Endothelial cell of umbilical vein (primary cell): ENCODE measurements around the gene SPAG16. TPM values are rescaled to one million over a fixed set of nuclear protein-coding genes. Genes with fewer than 3 reads are reported as not detected.

Experiments used
- BruUV-seq: library from RNA; stranded (reverse); fragments of 400-500 nt; replicated peaks from 2 replicates; lab custom pipeline; 2021; lab: Mats Ljungman, UMichigan
- CTCF ChIA-PET: fragments of 300-600, 350-600 bp; sonication (Branson Sonifier 250); formaldehyde crosslinking; loops from one replicate; lab custom pipeline; 2021; ENCODE audit warnings: antibody characterized with exemption, inconsistent platforms; lab: Charles Lee
- POLR2A ChIA-PET: fragments of 300-600, 350-600 bp; sonication (Branson Sonifier 250); formaldehyde crosslinking; loops from one replicate; lab custom pipeline; 2021; ENCODE audit warnings: antibody characterized with exemption, inconsistent platforms; lab: Charles Lee
- DNase-seq: peaks from one replicate; pipeline ENCODE4 v3.0.0-alpha.2; 2011; ENCODE audit warnings: low read depth, low spot score
- FAIRE-seq: peaks from 2 replicates; lab custom pipeline; 2011; peaks lifted over from hg19 to GRCh38; lab: Jason Lieb, UNC
- H2AFZ ChIP-seq: 2 replicates; pipeline ENCODE4 v1.6.0; 2012; ENCODE audit warnings: low read depth, low read length, control low read depth, inconsistent platforms
- H3K27ac ChIP-seq: 2 replicates; pipeline ENCODE4 v1.5.1; 2011; ENCODE audit warnings: low read depth, mild to moderate bottlenecking, control low read depth, low read length, moderate library complexity; ENCODE audit not compliant: insufficient read depth
- H3K27me3 ChIP-seq, 2 experiments: 2 replicates each; pipeline versions ENCODE4 v1.6.0 to v1.6.1; 2011; ENCODE audit warnings: low read length in 2 of 2, mixed read lengths in 1 of 2; ENCODE audit not compliant: control insufficient read depth in 2 of 2, insufficient read depth in 2 of 2
- H3K36me3 ChIP-seq, 2 experiments: 2 replicates in 1 of 2; 3 replicates in 1 of 2; pipeline ENCODE4 v1.5.1; 2011; ENCODE audit warnings: low read length in 2 of 2, mild to moderate bottlenecking in 1 of 2, moderate library complexity in 1 of 2; ENCODE audit not compliant: control insufficient read depth in 2 of 2, insufficient read depth in 2 of 2; ENCODE audit errors: extremely low read depth in 1 of 2
- H3K4me1 ChIP-seq: 3 replicates; pipeline ENCODE4 v1.5.1; 2011; ENCODE audit warnings: mild to moderate bottlenecking, low read length; ENCODE audit not compliant: control insufficient read depth, insufficient read depth; ENCODE audit errors: extremely low read depth
- H3K4me2 ChIP-seq: 2 replicates; pipeline ENCODE4 v1.6.1; 2011; ENCODE audit warnings: low read length, control low read depth, mixed read lengths; ENCODE audit not compliant: insufficient read depth
- H3K4me3 ChIP-seq, 3 experiments: fragments of 200-600 bp in 1 of 3; sonication (generic), shearing (Covaris generic) in 1 of 3; replicated peaks in 1 of 3; 2 replicates each; pipeline ENCODE4 v1.5.1; 2011 to 2016; ENCODE audit warnings: control low read depth in 3 of 3, low read length in 3 of 3, mild to moderate bottlenecking in 2 of 3, inconsistent platforms in 1 of 3, low read depth in 1 of 3, moderate library complexity in 1 of 3; ENCODE audit not compliant: insufficient read depth in 1 of 3
- H3K79me2 ChIP-seq: 2 replicates; pipeline ENCODE4 v1.6.0; 2012; ENCODE audit warnings: low read length, inconsistent platforms; ENCODE audit not compliant: control insufficient read depth, insufficient read depth
- H3K9ac ChIP-seq: replicated peaks from 2 replicates; pipeline ENCODE3; 2011; ENCODE audit warnings: low read length, control low read depth; ENCODE audit not compliant: insufficient read depth; ENCODE audit errors: extremely low read depth
- H3K9me1 ChIP-seq: replicated peaks from 3 replicates; pipeline ENCODE4 v1.6.0; 2011; ENCODE audit warnings: mild to moderate bottlenecking, low read length; ENCODE audit not compliant: control insufficient read depth, insufficient read depth; ENCODE audit errors: extremely low read depth
- H3K9me3 ChIP-seq: replicated peaks from 2 replicates; pipeline ENCODE4 v1.5.1; 2012; ENCODE audit warnings: low read length, inconsistent platforms; ENCODE audit not compliant: control insufficient read depth, insufficient read depth
- H4K20me1 ChIP-seq: replicated peaks from 2 replicates; pipeline ENCODE3; 2011; ENCODE audit warnings: mild to moderate bottlenecking, low read length; ENCODE audit not compliant: control insufficient read depth, insufficient read depth; ENCODE audit errors: extremely low read depth
- CTCF ChIP-seq, 2 donors: IDR thresholded peaks; 1 replicate in 1 of 2; 2 replicates in 1 of 2; pipeline ENCODE4 v1.5.1; 2011; ENCODE audit warnings: low read length in 2 of 2, mild to moderate bottlenecking in 2 of 2, moderate library complexity in 2 of 2, control low read depth in 1 of 2, inconsistent platforms in 1 of 2, low read depth in 1 of 2; ENCODE audit not compliant: insufficient read depth in 1 of 2; ENCODE audit errors: extremely low read depth in 1 of 2
- EZH2 ChIP-seq: IDR thresholded peaks from 2 replicates; pipeline ENCODE4 v1.6.1; 2012; ENCODE audit warnings: borderline replicate concordance, low read depth, mild to moderate bottlenecking, moderate library complexity, low read length, inconsistent platforms; ENCODE audit not compliant: severe bottlenecking
- FOS ChIP-seq: IDR thresholded peaks from 2 replicates; pipeline ENCODE4 v1.6.1; 2011; ENCODE audit warnings: mild to moderate bottlenecking, low read length, moderate library complexity, borderline replicate concordance; ENCODE audit not compliant: insufficient read depth
- GATA2 ChIP-seq: IDR thresholded peaks from 2 replicates; pipeline ENCODE4 v1.7.0; 2011; ENCODE audit warnings: low read depth, mild to moderate bottlenecking, moderate library complexity, mixed read lengths, low read length; ENCODE audit not compliant: insufficient read length, insufficient read depth
- JUN ChIP-seq: IDR thresholded peaks from 2 replicates; pipeline ENCODE4 v1.6.1; 2011; ENCODE audit warnings: borderline replicate concordance, low read depth; ENCODE audit not compliant: insufficient read length, insufficient read depth
- MAX ChIP-seq: IDR thresholded peaks from 2 replicates; pipeline ENCODE4 v1.6.1; 2011; ENCODE audit not compliant: insufficient read depth, insufficient read length
- MYC ChIP-seq: IDR thresholded peaks from one replicate; pipeline ENCODE4 v1.6.1; 2011; ENCODE audit warnings: mild to moderate bottlenecking, low read depth, low read length
- POLR2A ChIP-seq: IDR thresholded peaks from 2 replicates; pipeline ENCODE4 v1.6.1; 2012; ENCODE audit warnings: low read depth, mild to moderate bottlenecking, control low read depth, low read length
- POLR2AphosphoS5 ChIP-seq: IDR thresholded peaks from 2 replicates; pipeline ENCODE4 v1.6.1; 2012; ENCODE audit warnings: low read depth, mild to moderate bottlenecking, control low read depth, low read length, moderate library complexity; ENCODE audit not compliant: insufficient read depth
- dilution Hi-C: fragments of 300-500 bp; cut with MboI; formaldehyde crosslinking; loops from one replicate; pipeline ENCODE4 v1.15.0; 2019; ENCODE audit warnings: low sequenced_read_pairs; ENCODE audit not compliant: extremely low pct_ligation_motif_present
- intact Hi-C: fragments of 100-400 bp; cut with micrococcal nuclease; formaldehyde crosslinking; loops from one replicate; pipeline ENCODE4 v1.10.0; 2022
- polyA plus RNA-seq, 4 experiments: library from polyadenylated mRNA; depleted of rRNA in 3 of 4; stranded (reverse) in 3 of 4; unstranded in 1 of 4; fragments of >200 nt; gene quantifications; 2 replicates each; pipeline versions ENCODE4 v1.2.1 to v1.2.3, GENCODE V29; 2011 to 2012; ENCODE audit warnings: missing spikeins in 1 of 4
- total RNA-seq: library from RNA; stranded (reverse); gene quantifications from 2 replicates; pipeline ENCODE4 v1.2.3, GENCODE V29; 2021

The SPAG16 gene
- total and polyA plus RNA-seq, 2 donors (not counting 3 experiments of a cell fraction or from before 2014, with no cell fraction given): 4.0 to 7.7 TPM

GRCh38 chr2:214104219-214104618, 820.0 kb downstream of the SPAG16 start:
- BruUV-seq: no TSS peak
- H3K79me2 ChIP-seq: no peaks in the 10 kb centered on the region
- H3K4me2 ChIP-seq: no peak overlapping the region
- H3K27me3 ChIP-seq: no peaks in the 10 kb centered on the region
- FAIRE-seq (no peak), DNase-seq (no peak)
- no peaks in the 10 kb centered on the region for H3K4me1 ChIP-seq
- H3K36me3 ChIP-seq: no peaks in the 10 kb centered on the region
- no peak overlapping the region for H2AFZ ChIP-seq
- H3K27ac ChIP-seq: no peak overlapping the region
- H3K9ac ChIP-seq: no peak overlapping the region
- dilution Hi-C loops: no loop called here
- POLR2A ChIA-PET: no interaction called here
- no peak overlapping the region for H3K4me3 ChIP-seq
- TF ChIP-seq FOS (no peak), CTCF (IDR thresholded peaks at IDR 0.05; ENCODE audit: extremely low read depth in 1 of 2, insufficient read depth in 1 of 2, low read depth in 1 of 2, low read length in 2 of 2) (no peak), POLR2AphosphoS5 (no peak), JUN (no peak), GATA2 (no peak), MYC (no peak), MAX (no peak), POLR2A (no peak), EZH2 (no peak)
- CTCF ChIA-PET: no interaction called here
- H3K9me1 ChIP-seq: no peaks in the 10 kb centered on the region
- intact Hi-C loops: no loop called here
- no peaks in the 10 kb centered on the region for H4K20me1 ChIP-seq
- H3K9me3 ChIP-seq: no peaks in the 10 kb centered on the region
